IMR-90 (cell line): ENCODE results near the gene PCSK6. TPM values are rescaled to one million over a fixed set of nuclear protein-coding genes. Genes with fewer than 3 reads are reported as not detected.

Experiments used
- ATAC-seq: fragments of 200-7000 bp; cut with Tn5 transposase; 2 replicates; pipeline ENCODE4 v1.9.1; 2020; ENCODE audit warnings: low read depth, mild to moderate bottlenecking, moderate library complexity
- BruUV-seq: library from RNA; stranded (reverse); fragments of 400-500 nt; replicated peaks from 2 replicates; lab custom pipeline; 2021; lab: Mats Ljungman, UMichigan
- CTCF ChIA-PET: fragments of 300-600 bp; formaldehyde crosslinking; extraction: SDS; loops from one replicate; lab custom pipeline; 2021; ENCODE audit warnings: antibody characterized with exemption; lab: Yijun Ruan, JAX
- POLR2A ChIA-PET: fragments of 300-600 bp; sonication (Branson Sonifier 250); formaldehyde crosslinking; loops from one replicate; lab custom pipeline; 2022; ENCODE audit warnings: antibody characterized with exemption; ENCODE audit not compliant: unreplicated experiment; lab: Charles Lee
- DNase-seq: peaks from one replicate; pipeline ENCODE4 v3.0.0; 2013
- H2AFZ ChIP-seq: replicated peaks from 2 replicates; pipeline ENCODE3; 2013; ENCODE audit warnings: low read length, mild to moderate bottlenecking; ENCODE audit not compliant: poor library complexity
- H2AK5ac ChIP-seq: 2 replicates; pipeline ENCODE4 v1.6.1; 2013; ENCODE audit warnings: low read depth, low read length, inconsistent platforms
- H2AK9ac ChIP-seq: replicated peaks from 2 replicates; pipeline ENCODE3; 2013; ENCODE audit warnings: mild to moderate bottlenecking, low read depth, low read length, moderate library complexity; ENCODE audit not compliant: poor library complexity
- H2BK120ac ChIP-seq: 2 replicates; pipeline ENCODE4 v1.6.1; 2013; ENCODE audit warnings: low read depth, low read length, inconsistent platforms
- H2BK15ac ChIP-seq: 3 replicates; pipeline ENCODE4 v1.6.1; 2013; ENCODE audit warnings: low read depth, low read length, inconsistent platforms
- H2BK20ac ChIP-seq: 2 replicates; pipeline ENCODE4 v1.6.1; 2013; ENCODE audit warnings: low read depth, mild to moderate bottlenecking, inconsistent platforms, low read length, moderate library complexity
- H2BK5ac ChIP-seq: 2 replicates; pipeline ENCODE4 v1.6.1; 2013; ENCODE audit warnings: mild to moderate bottlenecking, low read depth, low read length, inconsistent platforms; ENCODE audit not compliant: poor library complexity, severe bottlenecking
- H3K14ac ChIP-seq: replicated peaks from 2 replicates; pipeline ENCODE4 v1.6.1; 2013; ENCODE audit warnings: low read depth, low read length, inconsistent platforms
- H3K18ac ChIP-seq: 2 replicates; pipeline ENCODE4 v1.6.1; 2013; ENCODE audit warnings: low read depth, low read length, control low read depth
- H3K23ac ChIP-seq: 2 replicates; pipeline ENCODE4 v1.6.1; 2013; ENCODE audit warnings: low read depth, low read length, inconsistent platforms
- H3K27ac ChIP-seq: 2 replicates; pipeline ENCODE4 v1.5.1; 2013; ENCODE audit warnings: mild to moderate bottlenecking, control low read depth, low read length; ENCODE audit not compliant: insufficient read depth
- H3K27me3 ChIP-seq: 2 replicates; pipeline ENCODE4 v1.6.1; 2013; ENCODE audit warnings: low read length; ENCODE audit not compliant: control insufficient read depth, insufficient read depth
- H3K36me3 ChIP-seq: 2 replicates; pipeline ENCODE4 v1.6.1; 2013; ENCODE audit warnings: low read length, mixed read lengths; ENCODE audit not compliant: control insufficient read depth, insufficient read depth
- H3K4ac ChIP-seq: 2 replicates; pipeline ENCODE4 v1.6.1; 2013; ENCODE audit warnings: low read depth, low read length, inconsistent platforms
- H3K4me1 ChIP-seq: 2 replicates; pipeline ENCODE4 v1.6.1; 2013; ENCODE audit warnings: low read length, mixed read lengths; ENCODE audit not compliant: control insufficient read depth, insufficient read depth
- H3K4me2 ChIP-seq: 2 replicates; pipeline ENCODE4 v1.6.1; 2013; ENCODE audit warnings: low read depth, mild to moderate bottlenecking, control low read depth, low read length, moderate library complexity
- H3K4me3 ChIP-seq: 2 replicates; pipeline ENCODE4 v1.5.1; 2013; ENCODE audit warnings: low read depth, mild to moderate bottlenecking, control low read depth, low read length, moderate library complexity; ENCODE audit not compliant: insufficient read depth
- H3K56ac ChIP-seq: 2 replicates; pipeline ENCODE4 v1.6.1; 2013; ENCODE audit warnings: low read length, inconsistent platforms; ENCODE audit not compliant: insufficient read depth; ENCODE audit errors: extremely low read depth
- H3K79me1 ChIP-seq, 2 experiments: 2 replicates each; pipeline ENCODE4 v1.6.1; 2013; ENCODE audit warnings: low read length in 2 of 2, inconsistent platforms in 1 of 2, low read depth in 1 of 2
- H3K9ac ChIP-seq: 2 replicates; pipeline ENCODE4 v1.6.1; 2013; ENCODE audit warnings: low read depth, low read length, control low read depth
- H3K9me1 ChIP-seq: 2 replicates; pipeline ENCODE4 v1.6.1; 2013; ENCODE audit warnings: low read length, inconsistent platforms; ENCODE audit not compliant: insufficient read depth
- H3K9me3 ChIP-seq: 2 replicates; pipeline ENCODE4 v1.6.1; 2013; ENCODE audit warnings: low read length; ENCODE audit not compliant: control insufficient read depth, insufficient read depth
- H4K20me1 ChIP-seq: 2 replicates; pipeline ENCODE4 v1.6.1; 2013; ENCODE audit warnings: low read length, inconsistent platforms; ENCODE audit not compliant: insufficient read depth
- H4K5ac ChIP-seq: 2 replicates; pipeline ENCODE4 v1.6.1; 2013; ENCODE audit warnings: mild to moderate bottlenecking, low read depth, low read length, control low read depth
- H4K8ac ChIP-seq, 2 experiments: 2 replicates each; pipeline ENCODE4 v1.6.1; 2013; ENCODE audit warnings: low read depth in 2 of 2, low read length in 2 of 2, control low read depth in 1 of 2, inconsistent platforms in 1 of 2
- H4K91ac ChIP-seq: 2 replicates; pipeline ENCODE4 v1.6.1; 2013; ENCODE audit warnings: low read depth, low read length, inconsistent platforms; ENCODE audit not compliant: insufficient read depth
- BHLHE40 ChIP-seq: fragments of 150-350 bp; IDR thresholded peaks from 2 replicates; pipeline ENCODE4 v1.6.1; 2016; ENCODE audit warnings: mild to moderate bottlenecking, low read depth, low read length
- CEBPB ChIP-seq: IDR thresholded peaks from 2 replicates; pipeline ENCODE4 v1.6.1; 2012; ENCODE audit warnings: low read depth, low read length, improper control_type of control experiment
- CHD1 ChIP-seq: IDR thresholded peaks from 2 replicates; pipeline ENCODE4 v1.6.1; 2012; ENCODE audit warnings: low read depth, low read length, improper control_type of control experiment
- MAZ ChIP-seq: IDR thresholded peaks from 2 replicates; pipeline ENCODE4 v1.6.1; 2012; ENCODE audit warnings: low read depth, mild to moderate bottlenecking, low read length, improper control_type of control experiment, moderate library complexity, borderline replicate concordance
- NFE2L2 ChIP-seq: fragments of 150-350 bp; IDR thresholded peaks from 2 replicates; pipeline ENCODE4 v1.6.1; 2016; ENCODE audit warnings: low read depth, mild to moderate bottlenecking, low read length
- POLR2A ChIP-seq: IDR thresholded peaks from 2 replicates; pipeline ENCODE4 v1.6.1; 2012; ENCODE audit warnings: mild to moderate bottlenecking, low read depth, low read length
- RAD21 ChIP-seq: IDR thresholded peaks from 2 replicates; pipeline ENCODE4 v1.6.1; 2012; ENCODE audit warnings: low read length, improper control_type of control experiment
- RCOR1 ChIP-seq: IDR thresholded peaks from 2 replicates; pipeline ENCODE4 v1.6.1; 2012; ENCODE audit warnings: mild to moderate bottlenecking, low read length, improper control_type of control experiment; ENCODE audit not compliant: insufficient replicate concordance
- RFX5 ChIP-seq: IDR thresholded peaks from 2 replicates; pipeline ENCODE4 v1.8.0; 2012; ENCODE audit warnings: low read depth, mild to moderate bottlenecking, low read length, moderate library complexity
- SMC3 ChIP-seq: fragments of 150-350 bp; IDR thresholded peaks from 2 replicates; pipeline ENCODE4 v1.6.1; 2016; ENCODE audit warnings: low read depth, mild to moderate bottlenecking, antibody characterized with exemption, low read length, moderate library complexity
- WGBS, 2 experiments: methylation state at CpG; one replicate each; pipeline versions ENCODE4 v1.1.5 to v1.1.7; 2013; ENCODE audit warnings: missing lambda C conversion rate in 2 of 2; ENCODE audit not compliant: insufficient read length in 1 of 2; ENCODE audit errors: extremely low coverage in 2 of 2; 5-methylcytosine and 5-hydroxymethylcytosine counted together
- dilution Hi-C: fragments of 300-500 bp; cut with HindIII; formaldehyde crosslinking; loops from one replicate; pipeline ENCODE4 v1.14.3; 2018; ENCODE audit warnings: low sequenced_read_pairs; ENCODE audit not compliant: unreplicated experiment
- in situ Hi-C: fragments of 300-500 bp; cut with MboI; formaldehyde crosslinking; loops from 3 replicates; pipeline ENCODE4 v1.14.3; 2019; ENCODE audit warnings: low sequenced_read_pairs, inconsistent platforms, mixed read lengths
- intact Hi-C: fragments of 100-400 bp; cut with micrococcal nuclease; formaldehyde crosslinking; loops from 2 replicates; pipeline ENCODE4 v1.10.0; 2022
- polyA plus RNA-seq, 3 experiments: library from polyadenylated mRNA; depleted of rRNA; stranded (reverse); fragments of >200 nt; gene quantifications; 2 replicates each; pipeline ENCODE4 v1.2.3, GENCODE V29; 2012; ENCODE audit warnings: low replicate concordance in 1 of 3
- total RNA-seq: library from RNA; depleted of rRNA; stranded (reverse); fragments of >200 nt; gene quantifications from 2 replicates; pipeline ENCODE4 v1.2.3, GENCODE V29; 2012
- TF ChIP-seq, protein P1 (sequence below): fragments of 150-350 bp; IDR thresholded peaks from 2 replicates; pipeline ENCODE4 v1.6.1; 2016; ENCODE audit warnings: low read depth, mild to moderate bottlenecking, low read length, moderate library complexity, borderline replicate concordance
- TF ChIP-seq, protein P2 (sequence below): fragments of 150-350 bp; IDR thresholded peaks from 2 replicates; pipeline ENCODE4 v1.6.1; 2017; ENCODE audit warnings: mild to moderate bottlenecking, antibody characterized with exemption, low read length, low read depth
- TF ChIP-seq, protein P3 (sequence below): conservative IDR thresholded peaks from 2 replicates; pipeline ENCODE4 v1.5.1; 2012; ENCODE audit warnings: mild to moderate bottlenecking, low read depth, low read length, improper control_type of control experiment

PCSK6 gene
- total and polyA plus RNA-seq, 2 of the 4 experiments (the other 2 are of a cell fraction) = not detected

DNA sequence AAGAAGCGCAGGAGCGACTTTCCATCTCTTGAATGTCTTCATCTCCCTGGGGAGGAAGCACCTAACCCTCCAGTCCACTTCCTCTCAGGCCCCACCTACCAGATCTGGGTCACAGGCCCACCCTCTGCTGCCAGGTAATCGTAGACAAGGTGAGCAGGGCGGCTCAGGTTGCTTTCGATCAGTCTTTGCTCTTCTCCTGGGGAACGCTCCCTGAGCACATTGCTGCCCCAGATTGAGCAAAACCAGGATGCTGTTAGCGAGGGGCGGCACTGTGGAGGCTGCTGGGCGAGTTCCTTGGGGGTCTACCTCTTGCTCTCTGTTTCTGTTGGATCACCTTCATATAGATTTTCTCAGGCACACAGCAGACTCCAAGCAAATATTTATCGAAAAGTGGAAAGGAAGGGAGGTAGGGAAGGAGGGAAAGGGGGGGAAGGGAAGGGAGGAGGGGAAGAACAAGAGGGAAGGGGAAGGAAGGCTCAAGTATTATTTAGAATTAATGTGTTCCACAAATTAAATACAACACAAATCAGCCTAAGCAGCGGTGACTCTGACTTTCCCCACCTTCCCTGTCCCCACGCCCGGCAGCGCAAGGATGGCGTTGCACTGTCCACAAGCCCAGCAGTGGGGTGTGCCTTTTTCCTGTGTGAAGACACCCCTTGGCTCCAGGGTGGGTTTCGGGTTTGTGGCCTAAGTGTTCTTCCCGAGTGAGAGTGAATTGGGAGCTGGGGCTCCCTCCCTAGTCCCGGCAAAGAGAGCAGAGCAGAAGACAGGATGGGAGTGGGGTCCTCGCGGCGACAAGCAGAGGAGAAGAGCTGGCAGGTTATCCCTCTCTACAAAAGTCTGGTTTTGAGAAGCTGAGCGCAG is 6.1 kb upstream of the PCSK6 start:
- Histone ChIP-seq H4K5ac (no peak overlapping the region), H3K36me3 (no peaks in the 10 kb centered on the region), H3K4ac (no peak overlapping the region), H4K8ac (no peak overlapping the region), H2AFZ (no peak overlapping the region), H3K18ac (no peak overlapping the region), H3K27ac (no peak overlapping the region), H3K4me3 (no peak overlapping the region), H2AK5ac (no peak overlapping the region), H2BK15ac (no peak overlapping the region), H2BK120ac (no peak overlapping the region), H3K4me1 (no peaks in the 10 kb centered on the region; the same call in 1 of the 2 replicates), H2BK20ac (no peak overlapping the region), H3K27me3 (peaks cover 72% of the 10 kb centered on the region), H3K56ac (no peak overlapping the region), H3K9me1 (no peaks in the 10 kb centered on the region), H3K79me1 (no peaks in the 10 kb centered on the region), H3K9ac (no peak overlapping the region), H4K20me1 (no peaks in the 10 kb centered on the region), H3K23ac (no peak overlapping the region), H4K91ac (no peak overlapping the region), H3K4me2 (no peak overlapping the region), H2BK5ac (no peak overlapping the region), H3K14ac (no peak overlapping the region), H2AK9ac (no peak overlapping the region), H3K9me3 (no peaks in the 10 kb centered on the region)
- ChIA-PET POLR2A (no interaction called here), CTCF (interaction anchor here (0.6 kb wide), 1 partner anchor 1021 kb away, joined by 3 read pairs; no protein-coding TSS in a partner anchor)
- in situ Hi-C loops (no loop called here), intact Hi-C loops (no loop called here), dilution Hi-C loops (no loop called here)
- no TSS peak for BruUV-seq
- ATAC-seq = no peak
- TF ChIP-seq, protein P1, sequence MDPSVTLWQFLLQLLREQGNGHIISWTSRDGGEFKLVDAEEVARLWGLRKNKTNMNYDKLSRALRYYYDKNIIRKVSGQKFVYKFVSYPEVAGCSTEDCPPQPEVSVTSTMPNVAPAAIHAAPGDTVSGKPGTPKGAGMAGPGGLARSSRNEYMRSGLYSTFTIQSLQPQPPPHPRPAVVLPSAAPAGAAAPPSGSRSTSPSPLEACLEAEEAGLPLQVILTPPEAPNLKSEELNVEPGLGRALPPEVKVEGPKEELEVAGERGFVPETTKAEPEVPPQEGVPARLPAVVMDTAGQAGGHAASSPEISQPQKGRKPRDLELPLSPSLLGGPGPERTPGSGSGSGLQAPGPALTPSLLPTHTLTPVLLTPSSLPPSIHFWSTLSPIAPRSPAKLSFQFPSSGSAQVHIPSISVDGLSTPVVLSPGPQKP = no peak
- TF ChIP-seq, protein P2, sequence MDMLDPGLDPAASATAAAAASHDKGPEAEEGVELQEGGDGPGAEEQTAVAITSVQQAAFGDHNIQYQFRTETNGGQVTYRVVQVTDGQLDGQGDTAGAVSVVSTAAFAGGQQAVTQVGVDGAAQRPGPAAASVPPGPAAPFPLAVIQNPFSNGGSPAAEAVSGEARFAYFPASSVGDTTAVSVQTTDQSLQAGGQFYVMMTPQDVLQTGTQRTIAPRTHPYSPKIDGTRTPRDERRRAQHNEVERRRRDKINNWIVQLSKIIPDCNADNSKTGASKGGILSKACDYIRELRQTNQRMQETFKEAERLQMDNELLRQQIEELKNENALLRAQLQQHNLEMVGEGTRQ = no peak
- TF ChIP-seq CHD1 (no peak), NFE2L2 (no peak), RFX5 (no peak), CEBPB (no peak), RCOR1 (no peak), RAD21 (no peak), BHLHE40 (no peak), POLR2A (no peak), MAZ (no peak), SMC3 (no peak)
- TF ChIP-seq, protein P3, sequence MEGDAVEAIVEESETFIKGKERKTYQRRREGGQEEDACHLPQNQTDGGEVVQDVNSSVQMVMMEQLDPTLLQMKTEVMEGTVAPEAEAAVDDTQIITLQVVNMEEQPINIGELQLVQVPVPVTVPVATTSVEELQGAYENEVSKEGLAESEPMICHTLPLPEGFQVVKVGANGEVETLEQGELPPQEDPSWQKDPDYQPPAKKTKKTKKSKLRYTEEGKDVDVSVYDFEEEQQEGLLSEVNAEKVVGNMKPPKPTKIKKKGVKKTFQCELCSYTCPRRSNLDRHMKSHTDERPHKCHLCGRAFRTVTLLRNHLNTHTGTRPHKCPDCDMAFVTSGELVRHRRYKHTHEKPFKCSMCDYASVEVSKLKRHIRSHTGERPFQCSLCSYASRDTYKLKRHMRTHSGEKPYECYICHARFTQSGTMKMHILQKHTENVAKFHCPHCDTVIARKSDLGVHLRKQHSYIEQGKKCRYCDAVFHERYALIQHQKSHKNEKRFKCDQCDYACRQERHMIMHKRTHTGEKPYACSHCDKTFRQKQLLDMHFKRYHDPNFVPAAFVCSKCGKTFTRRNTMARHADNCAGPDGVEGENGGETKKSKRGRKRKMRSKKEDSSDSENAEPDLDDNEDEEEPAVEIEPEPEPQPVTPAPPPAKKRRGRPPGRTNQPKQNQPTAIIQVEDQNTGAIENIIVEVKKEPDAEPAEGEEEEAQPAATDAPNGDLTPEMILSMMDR = no peak
- 43% methylated on average over 9 of the region's 22 CpGs; no CpG with 5 or more reads in 1 of the 2 experiments for WGBS, 2 experiments
- DNase-seq = no peak
